Panc1 (cell line): Measurements from ENCODE around the gene MAP1S. TPM values are rescaled to one million over a fixed set of nuclear protein-coding genes. Genes with fewer than 3 reads are reported as not detected.

Experiments used
- ATAC-seq: fragments of 200-7000 bp; cut with Tn5 transposase; 2 replicates; pipeline ENCODE4 v1.9.1; 2020; ENCODE audit warnings: mild to moderate bottlenecking, moderate library complexity
- BruUV-seq: library from RNA; stranded (reverse); fragments of 400-500 nt; replicated peaks from 2 replicates; lab custom pipeline; 2021; lab: Mats Ljungman, UMichigan
- CTCF ChIA-PET: fragments of 300-600 bp; sonication (Branson Sonifier 250); formaldehyde crosslinking; loops from one replicate; lab custom pipeline; 2022; ENCODE audit warnings: antibody characterized with exemption; lab: Charles Lee
- POLR2A ChIA-PET: fragments of 300-600 bp; sonication (Branson Sonifier 250); formaldehyde crosslinking; loops from one replicate; lab custom pipeline; 2022; ENCODE audit warnings: antibody characterized with exemption; lab: Charles Lee
- DNase-seq: peaks from one replicate; pipeline ENCODE4 v3.0.0-alpha.2; 2010; ENCODE audit warnings: low read depth, low spot score
- H3K27ac ChIP-seq: 2 replicates; pipeline ENCODE4 v1.5.1; 2011; ENCODE audit warnings: mild to moderate bottlenecking, low read length, inconsistent platforms
- H3K27me3 ChIP-seq: fragments of 200-500 bp; sonication (Bioruptor generic); 2 replicates; pipeline ENCODE4 v1.6.0; 2014; ENCODE audit warnings: low read length, inconsistent platforms; ENCODE audit not compliant: control insufficient read depth, insufficient read depth
- H3K36me3 ChIP-seq: fragments of 200-500 bp; sonication (Bioruptor generic); 2 replicates; pipeline ENCODE4 v1.5.1; 2014; ENCODE audit warnings: inconsistent platforms, mild to moderate bottlenecking, low read length, moderate library complexity; ENCODE audit not compliant: control insufficient read depth, insufficient read depth
- H3K4me1 ChIP-seq: 2 replicates; pipeline ENCODE4 v1.5.1; 2011; ENCODE audit warnings: inconsistent platforms, mild to moderate bottlenecking, low read length, moderate library complexity; ENCODE audit not compliant: control insufficient read depth, insufficient read depth
- H3K4me3 ChIP-seq, 2 experiments: 2 replicates each; pipeline ENCODE4 v1.5.1; 2011 to 2012; ENCODE audit warnings: low read depth in 2 of 2, low read length in 2 of 2, mild to moderate bottlenecking in 2 of 2, inconsistent platforms in 1 of 2, moderate library complexity in 1 of 2
- H3K9me3 ChIP-seq: fragments of 200-500 bp; sonication (Bioruptor generic); 2 replicates; pipeline ENCODE4 v1.5.1; 2014; ENCODE audit warnings: low read depth, mild to moderate bottlenecking, inconsistent platforms, low read length, moderate library complexity; ENCODE audit not compliant: control insufficient read depth, insufficient read depth
- CTCF ChIP-seq: fragments of 450-650 bp; IDR thresholded peaks from 2 replicates; pipeline ENCODE4 v1.5.1; 2017; ENCODE audit warnings: mild to moderate bottlenecking
- POLR2AphosphoS5 ChIP-seq: IDR thresholded peaks from 2 replicates; pipeline ENCODE4 v1.6.1; 2012; ENCODE audit warnings: mild to moderate bottlenecking, low read depth, low read length, moderate library complexity
- SIN3A ChIP-seq: IDR thresholded peaks from 2 replicates; pipeline ENCODE4 v1.6.1; 2012; ENCODE audit warnings: low read depth, mild to moderate bottlenecking, low read length, moderate library complexity, borderline replicate concordance; ENCODE audit not compliant: insufficient read depth
- TCF7L2 ChIP-seq: IDR thresholded peaks from 2 replicates; pipeline ENCODE4 v1.6.1; 2011; ENCODE audit warnings: mild to moderate bottlenecking, low read depth, low read length, inconsistent platforms
- in situ Hi-C: cut with HindIII; loops from 2 replicates; pipeline ENCODE4 v1.10.0; 2016; ENCODE audit warnings: low sequenced_read_pairs, low pct_unique_long_range_greater_than_20kb
- intact Hi-C: fragments of 100-400 bp; cut with micrococcal nuclease; formaldehyde crosslinking; loops from one replicate; pipeline ENCODE4 v1.10.0; 2022; ENCODE audit not compliant: unreplicated experiment
- total RNA-seq: library from RNA; stranded (reverse); gene quantifications from one replicate; pipeline ENCODE4 v1.2.1, GENCODE V29; 2021; ENCODE audit not compliant: unreplicated experiment
- TF ChIP-seq, protein P1 (sequence below), 2 experiments: IDR thresholded peaks; 2 replicates each; pipeline ENCODE4 v1.6.1; 2011 to 2012; ENCODE audit warnings: low read depth in 2 of 2, control low read depth in 1 of 2, low read length in 1 of 2, mild to moderate bottlenecking in 1 of 2, moderate library complexity in 1 of 2; ENCODE audit not compliant: insufficient read depth in 1 of 2

MAP1S gene
- total RNA-seq, 1 experiment from 2014 or later = 56.6 TPM

GRCh38 chr19:17686023-17686521, 33.2 kb upstream of the MAP1S start:
- Histone ChIP-seq H3K27me3 (no peaks in the 10 kb centered on the region), H3K36me3 (peaks cover 4% of the 10 kb centered on the region; the same call in 1 of the 2 replicates), H3K4me1 (0 out of 2 replicates have a peak, but pooled peaks cover 2% of the 10 kb centered on the region), H3K4me3 (no peak overlapping the region), H3K27ac (no peak overlapping the region), H3K9me3 (no peaks in the 10 kb centered on the region)
- BruUV-seq = no TSS peak
- DNase-seq = no peak
- intact Hi-C loops (no loop called here), in situ Hi-C loops (no loop called here)
- no peak for ATAC-seq
- POLR2A ChIA-PET = interaction anchor here (0.5 kb wide), 1 partner anchor 9 kb away, joined by 4 read pairs; no protein-coding TSS in a partner anchor
- TF ChIP-seq CTCF (no peak), SIN3A (no peak), POLR2AphosphoS5 (no peak), TCF7L2 (no peak)
- TF ChIP-seq, protein P1, sequence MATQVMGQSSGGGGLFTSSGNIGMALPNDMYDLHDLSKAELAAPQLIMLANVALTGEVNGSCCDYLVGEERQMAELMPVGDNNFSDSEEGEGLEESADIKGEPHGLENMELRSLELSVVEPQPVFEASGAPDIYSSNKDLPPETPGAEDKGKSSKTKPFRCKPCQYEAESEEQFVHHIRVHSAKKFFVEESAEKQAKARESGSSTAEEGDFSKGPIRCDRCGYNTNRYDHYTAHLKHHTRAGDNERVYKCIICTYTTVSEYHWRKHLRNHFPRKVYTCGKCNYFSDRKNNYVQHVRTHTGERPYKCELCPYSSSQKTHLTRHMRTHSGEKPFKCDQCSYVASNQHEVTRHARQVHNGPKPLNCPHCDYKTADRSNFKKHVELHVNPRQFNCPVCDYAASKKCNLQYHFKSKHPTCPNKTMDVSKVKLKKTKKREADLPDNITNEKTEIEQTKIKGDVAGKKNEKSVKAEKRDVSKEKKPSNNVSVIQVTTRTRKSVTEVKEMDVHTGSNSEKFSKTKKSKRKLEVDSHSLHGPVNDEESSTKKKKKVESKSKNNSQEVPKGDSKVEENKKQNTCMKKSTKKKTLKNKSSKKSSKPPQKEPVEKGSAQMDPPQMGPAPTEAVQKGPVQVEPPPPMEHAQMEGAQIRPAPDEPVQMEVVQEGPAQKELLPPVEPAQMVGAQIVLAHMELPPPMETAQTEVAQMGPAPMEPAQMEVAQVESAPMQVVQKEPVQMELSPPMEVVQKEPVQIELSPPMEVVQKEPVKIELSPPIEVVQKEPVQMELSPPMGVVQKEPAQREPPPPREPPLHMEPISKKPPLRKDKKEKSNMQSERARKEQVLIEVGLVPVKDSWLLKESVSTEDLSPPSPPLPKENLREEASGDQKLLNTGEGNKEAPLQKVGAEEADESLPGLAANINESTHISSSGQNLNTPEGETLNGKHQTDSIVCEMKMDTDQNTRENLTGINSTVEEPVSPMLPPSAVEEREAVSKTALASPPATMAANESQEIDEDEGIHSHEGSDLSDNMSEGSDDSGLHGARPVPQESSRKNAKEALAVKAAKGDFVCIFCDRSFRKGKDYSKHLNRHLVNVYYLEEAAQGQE (IDR thresholded peaks at IDR 0.05; ENCODE audit: insufficient read depth in 1 of 2, low read depth in 2 of 2, low read length in 1 of 2) = no peak
- CTCF ChIA-PET = no interaction called here

- ChIA-PET POLR2A (interaction anchor here (0.5 kb wide), 1 partner anchor 10 kb away, joined by 4 read pairs; no protein-coding TSS in a partner anchor), CTCF (no interaction called here)
- Histone ChIP-seq H3K27me3 (no peaks in the 10 kb centered on the region), H3K36me3 (peaks cover 4% of the 10 kb centered on the region; the same call in 1 of the 2 replicates), H3K4me1 (0 out of 2 replicates have a peak, but pooled peaks cover 2% of the 10 kb centered on the region), H3K9me3 (no peaks in the 10 kb centered on the region), H3K27ac (no peak overlapping the region), H3K4me3 (no peak overlapping the region; a peak in 1 of 4 replicates)
- TF ChIP-seq POLR2AphosphoS5 (no peak), SIN3A (no peak), TCF7L2 (no peak), CTCF (no peak)
- TF ChIP-seq, protein P1 (IDR thresholded peaks at IDR 0.05; ENCODE audit: insufficient read depth in 1 of 2, low read depth in 2 of 2, low read length in 1 of 2) = no peak
- intact Hi-C loops (no loop called here), in situ Hi-C loops (no loop called here)
- DNase-seq (no peak), ATAC-seq (no peak)
- BruUV-seq = no TSS peak
Measured at GRCh38 chr19:17686592-17687024, 32.7 kb upstream of the MAP1S start.
